Chondrocyte (in vitro differentiated cells): ENCODE results near the gene RNF208. TPM values are rescaled to one million over a fixed set of nuclear protein-coding genes. Genes with fewer than 3 reads are reported as not detected.
A peak's percentile ranks its signal among the peaks of the same experiment; 100 is the strongest.

Experiments used
- DNase-seq: peaks from one replicate; pipeline ENCODE4 v3.0.0; 2021; ENCODE audit warnings: mixed read lengths, low spot score
- H3K27ac Mint-ChIP-seq: one replicate; pipeline ENCODE4 v1.8.0; 2021; ENCODE audit warnings: mild to moderate bottlenecking, moderate library complexity, mixed read lengths; ENCODE audit not compliant: unreplicated experiment
- H3K27me3 Mint-ChIP-seq: 2 replicates; pipeline ENCODE4 v1.8.0; 2021; ENCODE audit warnings: low read depth, mixed read lengths
- H3K36me3 Mint-ChIP-seq: 2 replicates; pipeline ENCODE4 v1.8.0; 2021; ENCODE audit warnings: low read depth, mixed read lengths
- H3K4me1 Mint-ChIP-seq: 2 replicates; pipeline ENCODE4 v1.8.0; 2021; ENCODE audit warnings: low read depth, mild to moderate bottlenecking, mixed read lengths
- H3K4me3 Mint-ChIP-seq: one replicate; pipeline ENCODE4 v1.8.0; 2021; ENCODE audit warnings: mild to moderate bottlenecking, moderate library complexity, mixed read lengths; ENCODE audit not compliant: unreplicated experiment
- H3K9me3 Mint-ChIP-seq: 2 replicates; pipeline ENCODE4 v1.8.0; 2021; ENCODE audit warnings: low read depth, mixed read lengths
- CTCF ChIP-seq: fragments of 200-600 bp; sonication (generic); IDR thresholded peaks from 2 replicates; pipeline ENCODE4 v1.5.0; 2021; ENCODE audit warnings: antibody characterized with exemption, mild to moderate bottlenecking, moderate library complexity
- total RNA-seq: library from RNA; stranded (reverse); gene quantifications from 3 replicates; pipeline ENCODE4 v1.2.1, GENCODE V29; 2021

The RNF208 gene
- total RNA-seq, 1 donor from 2014 or later = 3.3 TPM

DNA sequence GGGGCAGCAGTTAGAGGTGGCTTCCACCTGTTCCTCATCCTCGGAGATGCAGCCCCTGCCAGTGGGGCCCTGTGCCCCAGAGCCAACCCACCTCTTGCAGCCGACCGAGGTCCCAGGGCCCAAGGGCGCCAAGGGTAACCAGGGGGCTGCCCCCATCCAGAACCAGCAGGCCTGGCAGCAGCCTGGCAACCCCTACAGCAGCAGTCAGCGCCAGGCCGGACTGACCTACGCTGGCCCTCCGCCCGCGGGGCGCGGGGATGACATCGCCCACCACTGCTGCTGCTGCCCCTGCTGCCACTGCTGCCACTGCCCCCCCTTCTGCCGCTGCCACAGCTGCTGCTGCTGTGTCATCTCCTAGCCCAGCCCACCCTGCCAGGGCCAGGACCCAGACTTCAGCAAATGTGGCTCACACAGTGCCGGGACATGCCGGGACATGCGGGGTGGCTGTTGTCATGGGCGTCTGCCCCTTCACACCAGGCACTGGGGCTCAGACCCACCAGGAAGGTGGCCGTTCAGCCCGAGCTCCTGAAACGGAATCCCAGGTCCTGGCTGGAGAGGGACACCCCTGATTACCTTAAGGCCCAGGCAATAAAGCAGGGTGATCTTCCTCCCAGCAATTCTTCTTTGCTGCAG, 3.8 kb upstream of the RNF208 start:
- Mint-ChIP-seq H3K27ac (no peak overlapping the region), H3K4me3 (no peak overlapping the region), H3K36me3 (no peaks in the 10 kb centered on the region), H3K27me3 (peaks cover 2% of the 10 kb centered on the region), H3K4me1 (peaks cover 13% of the 10 kb centered on the region), H3K9me3 (no peaks in the 10 kb centered on the region)
- no peak for DNase-seq
- no peak for TF ChIP-seq CTCF

GRCh38 chr9:137224830-137225694, 3.0 kb upstream of the RNF208 start, which contains the start of gene CYSRT1:
CYSRT1 (plus strand) TSS chr9:137225174; CDS start chr9:137225622, 448 bp downstream.
- no peaks in the 10 kb centered on the region for H3K9me3 Mint-ChIP-seq
- DNase-seq = no peak
- H3K4me1 Mint-ChIP-seq = peaks cover 13% of the 10 kb centered on the region
- TF ChIP-seq CTCF = no peak
- no peak within 1 kb of the TSS for H3K27ac Mint-ChIP-seq
- H3K27me3 Mint-ChIP-seq = peaks cover 2% of the 10 kb centered on the region
- H3K4me3 Mint-ChIP-seq = peak within 1 kb of the TSS; percentile 68
- no peaks in the 10 kb centered on the region for H3K36me3 Mint-ChIP-seq

GRCh38 chr9:137223078-137223970, 1.3 kb upstream of the RNF208 start:
- Mint-ChIP-seq H3K4me1 (peaks cover 20% of the 10 kb centered on the region), H3K36me3 (no peaks in the 10 kb centered on the region), H3K27ac (peak overlapping the region; percentile 45), H3K4me3 (peak overlapping the region; percentile 70), H3K27me3 (peaks cover 2% of the 10 kb centered on the region), H3K9me3 (no peaks in the 10 kb centered on the region)
- DNase-seq = no peak
- no peak for TF ChIP-seq CTCF

DNA sequence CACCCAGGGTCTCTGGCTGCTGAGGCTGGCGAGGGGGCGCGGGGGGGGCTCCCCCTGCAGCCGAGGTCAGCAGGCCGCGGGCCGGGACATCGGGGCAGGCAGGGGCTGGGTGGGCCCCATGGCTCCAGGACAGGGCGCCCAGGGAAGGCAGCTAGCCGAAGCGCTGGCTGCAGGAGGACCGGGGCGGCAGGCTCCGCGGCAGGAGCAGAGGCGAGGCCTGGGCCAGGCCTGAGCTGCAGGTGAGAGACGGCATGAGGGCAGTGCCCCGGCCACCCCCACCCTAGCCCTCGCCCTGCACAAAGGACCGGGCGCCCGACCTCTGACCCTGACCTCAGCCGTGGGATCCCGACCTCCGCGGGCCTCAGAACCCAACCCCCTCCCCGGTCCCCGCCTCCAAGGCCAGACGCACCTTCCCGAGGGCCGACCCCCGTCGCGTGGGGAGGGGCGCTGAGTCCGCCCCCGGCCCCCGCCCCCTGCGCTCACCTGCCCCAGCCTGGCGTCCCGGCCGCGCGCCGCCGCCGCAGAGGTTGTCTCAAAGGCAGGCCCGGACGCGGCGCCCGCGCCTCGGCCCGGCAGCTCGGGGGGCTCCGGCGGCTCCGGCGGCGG, 431 bp downstream of the RNF208 start:
- H3K4me1 Mint-ChIP-seq = peaks cover 14% of the 10 kb centered on the region
- no peak overlapping the region for H3K27ac Mint-ChIP-seq
- TF ChIP-seq CTCF = no peak
- H3K27me3 Mint-ChIP-seq = no peaks in the 10 kb centered on the region
- H3K9me3 Mint-ChIP-seq = no peaks in the 10 kb centered on the region
- H3K36me3 Mint-ChIP-seq = no peaks in the 10 kb centered on the region
- DNase-seq = no peak
- H3K4me3 Mint-ChIP-seq = no peak overlapping the region
